SK-N-SH (cell line): ENCODE results near the gene EVI2B. TPM values are rescaled to one million over a fixed set of nuclear protein-coding genes. Genes with fewer than 3 reads are reported as not detected.
A peak's percentile ranks its signal among the peaks of the same experiment; 100 is the strongest.

Source experiments
- CTCF ChIA-PET: fragments of 300-600, 350-600 bp; formaldehyde crosslinking; extraction: SDS; loops from one replicate; lab custom pipeline; 2021; lab: Yijun Ruan, JAX
- POLR2A ChIA-PET: fragments of 350-600 bp; sonication (Branson Sonifier 250); formaldehyde crosslinking; extraction: SDS; loops from one replicate; lab custom pipeline; 2020; ENCODE audit warnings: antibody characterized with exemption, inconsistent platforms; lab: Yijun Ruan, JAX
- DNase-seq: peaks from one replicate; pipeline ENCODE4 v3.0.0; 2012
- H2AFZ ChIP-seq: fragments of 200-600 bp; sonication (generic); 2 replicates; pipeline ENCODE4 v1.8.1; 2016; ENCODE audit warnings: antibody characterized with exemption, mild to moderate bottlenecking, low read depth
- H3F3A ChIP-seq: fragments of 200-600 bp; sonication (generic); replicated peaks from 2 replicates; pipeline ENCODE3; 2016; ENCODE audit warnings: antibody characterized with exemption, mild to moderate bottlenecking; ENCODE audit not compliant: insufficient read depth
- H3K27ac ChIP-seq, 2 experiments: fragments of 200-500 bp in 1 of 2; fragments of 200-600 bp in 1 of 2; sonication (Bioruptor generic) in 1 of 2; sonication (generic), shearing (Covaris generic) in 1 of 2; 2 replicates each; pipeline versions ENCODE4 v1.5.1 to v1.6.1; 2014 to 2016; ENCODE audit warnings: low read depth in 2 of 2, inconsistent platforms in 1 of 2, low read length in 1 of 2, mild to moderate bottlenecking in 1 of 2, mixed read lengths in 1 of 2
- H3K27me3 ChIP-seq: fragments of 200-600 bp; sonication (generic), shearing (Covaris generic); 2 replicates; pipeline ENCODE4 v1.6.1; 2016; ENCODE audit warnings: mixed run types; ENCODE audit not compliant: insufficient read depth
- H3K36me3 ChIP-seq, 2 experiments: fragments of 200-500 bp in 1 of 2; fragments of 200-600 bp in 1 of 2; sonication (Bioruptor generic) in 1 of 2; sonication (generic) in 1 of 2; replicated peaks in 1 of 2; 2 replicates each; pipeline versions ENCODE3 to v1.5.1; 2014 to 2016; ENCODE audit warnings: low read length in 1 of 2, mild to moderate bottlenecking in 1 of 2; ENCODE audit not compliant: insufficient read depth in 2 of 2, control insufficient read depth in 1 of 2
- H3K4me1 ChIP-seq, 2 experiments: fragments of 200-500 bp in 1 of 2; fragments of 200-600 bp in 1 of 2; sonication (Bioruptor generic) in 1 of 2; sonication (generic), shearing (Covaris generic) in 1 of 2; 2 replicates each; pipeline versions ENCODE4 v1.5.1 to v1.6.1; 2014 to 2016; ENCODE audit warnings: low read depth in 1 of 2, low read length in 1 of 2, mixed run types in 1 of 2; ENCODE audit not compliant: insufficient read depth in 2 of 2, control insufficient read depth in 1 of 2
- H3K4me2 ChIP-seq: fragments of 200-600 bp; sonication (generic), shearing (Covaris generic); 2 replicates; pipeline ENCODE4 v1.6.1; 2017; ENCODE audit warnings: mixed run types
- H3K4me3 ChIP-seq, 2 experiments: fragments of 200-500 bp in 1 of 2; fragments of 200-600 bp in 1 of 2; sonication (Bioruptor generic) in 1 of 2; sonication (generic), shearing (Covaris generic) in 1 of 2; 2 replicates each; pipeline versions ENCODE4 v1.5.1 to v1.8.1; 2014 to 2016; ENCODE audit warnings: low read depth in 2 of 2, inconsistent platforms in 1 of 2, low read length in 1 of 2, mild to moderate bottlenecking in 1 of 2, mixed read lengths in 1 of 2, moderate library complexity in 1 of 2
- H3K79me2 ChIP-seq: fragments of 200-600 bp; sonication (generic); 2 replicates; pipeline ENCODE4 v1.8.1; 2017; ENCODE audit warnings: mild to moderate bottlenecking; ENCODE audit not compliant: insufficient read depth
- H3K9ac ChIP-seq: fragments of 200-600 bp; sonication (generic); 2 replicates; pipeline ENCODE4 v1.6.1; 2017; ENCODE audit warnings: mixed run types
- H3K9me2 ChIP-seq: fragments of 200-600 bp; sonication (generic); 2 replicates; pipeline ENCODE4 v1.6.1; 2017; ENCODE audit warnings: mixed run types
- H3K9me3 ChIP-seq: fragments of 200-600 bp; sonication (generic); 2 replicates; pipeline ENCODE4 v1.6.1; 2017; ENCODE audit warnings: mixed run types, mild to moderate bottlenecking, moderate library complexity
- H4K20me1 ChIP-seq: fragments of 200-600 bp; sonication (generic); 2 replicates; pipeline ENCODE4 v1.6.1; 2017; ENCODE audit warnings: mild to moderate bottlenecking, mixed run types; ENCODE audit not compliant: insufficient read depth
- CHD2 ChIP-seq: fragments of 150-350 bp; IDR thresholded peaks from 2 replicates; pipeline ENCODE4 v1.6.1; 2018; ENCODE audit warnings: low read length; ENCODE audit not compliant: partially characterized antibody
- ELF1 ChIP-seq: IDR thresholded peaks from 2 replicates; pipeline ENCODE4 v1.4.0; 2012
- EZH2phosphoT487 ChIP-seq: fragments of 200-600 bp; sonication (generic); IDR thresholded peaks from 2 replicates; pipeline ENCODE4 v1.6.1; 2017; ENCODE audit warnings: low read depth, mixed run types, mild to moderate bottlenecking, antibody characterized with exemption, moderate library complexity, borderline replicate concordance
- FOSL2 ChIP-seq: IDR thresholded peaks from 2 replicates; pipeline ENCODE4 v1.4.0; 2012; ENCODE audit warnings: low read depth, mild to moderate bottlenecking, moderate library complexity, borderline replicate concordance
- FOXJ3 ChIP-seq: sonication (generic); formaldehyde crosslinking; IDR thresholded peaks from 2 replicates; pipeline ENCODE4 v1.5.1; 2020; ENCODE audit warnings: mild to moderate bottlenecking, missing genetic modification reagents
- FOXM1 ChIP-seq: IDR thresholded peaks from 2 replicates; pipeline ENCODE4 v1.4.0; 2012; ENCODE audit warnings: low read depth, mild to moderate bottlenecking
- JUND ChIP-seq: IDR thresholded peaks from 2 replicates; pipeline ENCODE4 v1.4.0; 2012
- MXI1 ChIP-seq: IDR thresholded peaks from 2 replicates; pipeline ENCODE4 v1.6.1; 2012; ENCODE audit warnings: mild to moderate bottlenecking, low read depth, low read length, improper control_type of control experiment
- NFIC ChIP-seq: IDR thresholded peaks from 2 replicates; pipeline ENCODE4 v1.4.0; 2012; ENCODE audit warnings: borderline replicate concordance
- NRF1 ChIP-seq: IDR thresholded peaks from 2 replicates; pipeline ENCODE4 v1.6.1; 2012; ENCODE audit warnings: low read depth, mild to moderate bottlenecking, low read length
- RCOR1 ChIP-seq: fragments of 150-350 bp; IDR thresholded peaks from 2 replicates; pipeline ENCODE4 v1.6.1; 2017; ENCODE audit warnings: antibody characterized with exemption, low read length
- RFX5 ChIP-seq: IDR thresholded peaks from 2 replicates; pipeline ENCODE4 v1.6.1; 2012; ENCODE audit warnings: mild to moderate bottlenecking, improper control_type of control experiment, low read length
- RXRA ChIP-seq: IDR thresholded peaks from 2 replicates; pipeline ENCODE4 v1.4.0; 2012; ENCODE audit warnings: low read depth, mild to moderate bottlenecking, borderline replicate concordance
- SMC3 ChIP-seq: IDR thresholded peaks from 2 replicates; pipeline ENCODE4 v1.6.1; 2012; ENCODE audit warnings: low read depth, low read length, improper control_type of control experiment
- TCF12 ChIP-seq: IDR thresholded peaks from 2 replicates; pipeline ENCODE4 v1.4.0; 2012
- YY1 ChIP-seq: IDR thresholded peaks from 2 replicates; pipeline ENCODE4 v1.4.0; 2012; ENCODE audit warnings: low read depth, mild to moderate bottlenecking
- WGBS: methylation state at CpG from one replicate; pipeline ENCODE4 v1.1.6; 2017; ENCODE audit warnings: low lambda C conversion rate; 5-methylcytosine and 5-hydroxymethylcytosine counted together
- polyA plus RNA-seq, 3 experiments: library from polyadenylated mRNA; depleted of rRNA; stranded (reverse); fragments of >200 nt; gene quantifications; 2 replicates each; pipeline ENCODE4 v1.2.3, GENCODE V29; 2012
- TF ChIP-seq, protein P1 (sequence below): IDR thresholded peaks from 2 replicates; pipeline ENCODE4 v1.4.0; 2012; ENCODE audit warnings: low read depth, borderline replicate concordance
- TF ChIP-seq, protein P2 (sequence below): fragments of 200-600 bp; sonication (generic); IDR thresholded peaks from 2 replicates; pipeline ENCODE4 v1.6.1; 2017; ENCODE audit warnings: antibody characterized with exemption, mild to moderate bottlenecking, moderate library complexity
- TF ChIP-seq, protein P3 (sequence below): IDR thresholded peaks from 2 replicates; pipeline ENCODE4 v1.6.1; 2012; ENCODE audit warnings: mild to moderate bottlenecking, low read depth, low read length, moderate library complexity

Gene EVI2B
- polyA plus RNA-seq, 1 of the 3 experiments (the other 2 are of a cell fraction) = 0.64 TPM

- TF ChIP-seq, protein P1, sequence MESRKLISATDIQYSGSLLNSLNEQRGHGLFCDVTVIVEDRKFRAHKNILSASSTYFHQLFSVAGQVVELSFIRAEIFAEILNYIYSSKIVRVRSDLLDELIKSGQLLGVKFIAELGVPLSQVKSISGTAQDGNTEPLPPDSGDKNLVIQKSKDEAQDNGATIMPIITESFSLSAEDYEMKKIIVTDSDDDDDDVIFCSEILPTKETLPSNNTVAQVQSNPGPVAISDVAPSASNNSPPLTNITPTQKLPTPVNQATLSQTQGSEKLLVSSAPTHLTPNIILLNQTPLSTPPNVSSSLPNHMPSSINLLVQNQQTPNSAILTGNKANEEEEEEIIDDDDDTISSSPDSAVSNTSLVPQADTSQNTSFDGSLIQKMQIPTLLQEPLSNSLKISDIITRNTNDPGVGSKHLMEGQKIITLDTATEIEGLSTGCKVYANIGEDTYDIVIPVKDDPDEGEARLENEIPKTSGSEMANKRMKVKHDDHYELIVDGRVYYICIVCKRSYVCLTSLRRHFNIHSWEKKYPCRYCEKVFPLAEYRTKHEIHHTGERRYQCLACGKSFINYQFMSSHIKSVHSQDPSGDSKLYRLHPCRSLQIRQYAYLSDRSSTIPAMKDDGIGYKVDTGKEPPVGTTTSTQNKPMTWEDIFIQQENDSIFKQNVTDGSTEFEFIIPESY = no peak
- TF ChIP-seq MXI1 = no peak
- TF ChIP-seq RFX5 = no peak
Observed at GRCh38 chr17:31327534-31328159, 13.8 kb upstream of the EVI2B start (continued).

GRCh38 chr17:31323551-31323950, 9.7 kb upstream of the EVI2B start:
- ChIA-PET CTCF (interaction anchor here (0.7 kb wide), 1 partner anchor 8 kb away, joined by 3 read pairs; no protein-coding TSS in a partner anchor), POLR2A (no interaction called here)

GRCh38 chr17:31321966-31322365, 8.1 kb upstream of the EVI2B start:
- Histone ChIP-seq H3K4me3 (no peak overlapping the region), H3K79me2 (peaks cover 11% of the 10 kb centered on the region; the same call in 1 of the 2 replicates), H3K4me1 (peaks cover 5% of the 10 kb centered on the region in 2 experiments), H3K36me3 (peaks cover 11 to 17% of the 10 kb centered on the region in 2 experiments), H4K20me1 (no peaks in the 10 kb centered on the region), H3K9ac (no peak overlapping the region), H3F3A (peaks cover 26% of the 10 kb centered on the region), H3K9me2 (no peaks in the 10 kb centered on the region), H3K4me2 (no peak overlapping the region), H3K27ac (peak overlapping the region in 1 of 2 experiments; percentile 65; a peak in 1 of 4 replicates), H2AFZ (no peak overlapping the region), H3K27me3 (no peaks in the 10 kb centered on the region), H3K9me3 (no peaks in the 10 kb centered on the region)
- POLR2A ChIA-PET = no interaction called here
- CTCF ChIA-PET = no interaction called here
- 96% methylated on average over 4 of the region's 4 CpGs for WGBS
- DNase-seq = no peak
- no peak for TF ChIP-seq NFIC
- TF ChIP-seq FOSL2 = no peak
- TF ChIP-seq FOXJ3 (CRISPR knock-in tag) = no peak
- no peak for TF ChIP-seq YY1
- no peak for TF ChIP-seq JUND
- no peak for TF ChIP-seq SMC3
- TF ChIP-seq FOXM1 = no peak
- TF ChIP-seq MXI1 = no peak
- no peak for TF ChIP-seq NRF1
- no peak for TF ChIP-seq ELF1
- no peak for TF ChIP-seq CHD2
- TF ChIP-seq EZH2phosphoT487 = no peak
- TF ChIP-seq, protein P2, sequence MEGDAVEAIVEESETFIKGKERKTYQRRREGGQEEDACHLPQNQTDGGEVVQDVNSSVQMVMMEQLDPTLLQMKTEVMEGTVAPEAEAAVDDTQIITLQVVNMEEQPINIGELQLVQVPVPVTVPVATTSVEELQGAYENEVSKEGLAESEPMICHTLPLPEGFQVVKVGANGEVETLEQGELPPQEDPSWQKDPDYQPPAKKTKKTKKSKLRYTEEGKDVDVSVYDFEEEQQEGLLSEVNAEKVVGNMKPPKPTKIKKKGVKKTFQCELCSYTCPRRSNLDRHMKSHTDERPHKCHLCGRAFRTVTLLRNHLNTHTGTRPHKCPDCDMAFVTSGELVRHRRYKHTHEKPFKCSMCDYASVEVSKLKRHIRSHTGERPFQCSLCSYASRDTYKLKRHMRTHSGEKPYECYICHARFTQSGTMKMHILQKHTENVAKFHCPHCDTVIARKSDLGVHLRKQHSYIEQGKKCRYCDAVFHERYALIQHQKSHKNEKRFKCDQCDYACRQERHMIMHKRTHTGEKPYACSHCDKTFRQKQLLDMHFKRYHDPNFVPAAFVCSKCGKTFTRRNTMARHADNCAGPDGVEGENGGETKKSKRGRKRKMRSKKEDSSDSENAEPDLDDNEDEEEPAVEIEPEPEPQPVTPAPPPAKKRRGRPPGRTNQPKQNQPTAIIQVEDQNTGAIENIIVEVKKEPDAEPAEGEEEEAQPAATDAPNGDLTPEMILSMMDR = no peak

More at GRCh38 chr17:31323551-31323950, 9.7 kb upstream of the EVI2B start:
- Histone ChIP-seq H3K79me2 (peaks cover 11% of the 10 kb centered on the region; the same call in 1 of the 2 replicates), H3K36me3 (peaks cover 9 to 18% of the 10 kb centered on the region in 2 experiments), H3F3A (peaks cover 38% of the 10 kb centered on the region), H3K9me2 (no peaks in the 10 kb centered on the region), H3K9me3 (no peaks in the 10 kb centered on the region), H4K20me1 (no peaks in the 10 kb centered on the region), H3K9ac (no peak overlapping the region), H3K27me3 (no peaks in the 10 kb centered on the region), H3K27ac (no peak overlapping the region), H3K4me3 (no peak overlapping the region), H2AFZ (no peak overlapping the region), H3K4me2 (no peak overlapping the region), H3K4me1 (peaks cover 3 to 13% of the 10 kb centered on the region in 2 experiments; a peak in 3 of 4 replicates)
- TF ChIP-seq RCOR1 (no peak), ELF1 (no peak), TCF12 (no peak), RXRA (no peak)
- TF ChIP-seq, protein P3, sequence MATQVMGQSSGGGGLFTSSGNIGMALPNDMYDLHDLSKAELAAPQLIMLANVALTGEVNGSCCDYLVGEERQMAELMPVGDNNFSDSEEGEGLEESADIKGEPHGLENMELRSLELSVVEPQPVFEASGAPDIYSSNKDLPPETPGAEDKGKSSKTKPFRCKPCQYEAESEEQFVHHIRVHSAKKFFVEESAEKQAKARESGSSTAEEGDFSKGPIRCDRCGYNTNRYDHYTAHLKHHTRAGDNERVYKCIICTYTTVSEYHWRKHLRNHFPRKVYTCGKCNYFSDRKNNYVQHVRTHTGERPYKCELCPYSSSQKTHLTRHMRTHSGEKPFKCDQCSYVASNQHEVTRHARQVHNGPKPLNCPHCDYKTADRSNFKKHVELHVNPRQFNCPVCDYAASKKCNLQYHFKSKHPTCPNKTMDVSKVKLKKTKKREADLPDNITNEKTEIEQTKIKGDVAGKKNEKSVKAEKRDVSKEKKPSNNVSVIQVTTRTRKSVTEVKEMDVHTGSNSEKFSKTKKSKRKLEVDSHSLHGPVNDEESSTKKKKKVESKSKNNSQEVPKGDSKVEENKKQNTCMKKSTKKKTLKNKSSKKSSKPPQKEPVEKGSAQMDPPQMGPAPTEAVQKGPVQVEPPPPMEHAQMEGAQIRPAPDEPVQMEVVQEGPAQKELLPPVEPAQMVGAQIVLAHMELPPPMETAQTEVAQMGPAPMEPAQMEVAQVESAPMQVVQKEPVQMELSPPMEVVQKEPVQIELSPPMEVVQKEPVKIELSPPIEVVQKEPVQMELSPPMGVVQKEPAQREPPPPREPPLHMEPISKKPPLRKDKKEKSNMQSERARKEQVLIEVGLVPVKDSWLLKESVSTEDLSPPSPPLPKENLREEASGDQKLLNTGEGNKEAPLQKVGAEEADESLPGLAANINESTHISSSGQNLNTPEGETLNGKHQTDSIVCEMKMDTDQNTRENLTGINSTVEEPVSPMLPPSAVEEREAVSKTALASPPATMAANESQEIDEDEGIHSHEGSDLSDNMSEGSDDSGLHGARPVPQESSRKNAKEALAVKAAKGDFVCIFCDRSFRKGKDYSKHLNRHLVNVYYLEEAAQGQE = no peak
- DNase-seq = no peak
